ENCODE data around the gene GPR135.
"Not testable (repeated sequence)": the region's sequence is repeated elsewhere in the genome, so short reads cannot be mapped to it uniquely, and the experiment has no call there.

The GPR135 gene

GRCh38 chr14:59478540-59478939, 13.4 kb upstream of the GPR135 start:
- no peak for DNase-seq

GRCh38 chr14:59475709-59476108, 10.5 kb upstream of the GPR135 start:
- no peak for DNase-seq

GRCh38 chr14:59474172-59474571, 9.0 kb upstream of the GPR135 start:
- no peak for DNase-seq

- peak in 41 of 51 donors; percentile 16 to 88 (median 63) for DNase-seq
These were observed 479 bp downstream of the GPR135 start for GRCh38 chr14:59464486-59465315.

GRCh38 chr14:59463787-59464485, 1.2 kb downstream of the GPR135 start:
- peak in 17 of 51 donors; percentile 20 to 70 (median 35) for DNase-seq

GRCh38 chr14:59461891-59462290, 3.3 kb downstream of the GPR135 start:
- no peak for DNase-seq

- no peak for DNase-seq
These were observed 4.8 kb downstream of the GPR135 start for GRCh38 chr14:59460378-59460777.

GRCh38 chr14:59458486-59458885, 6.7 kb downstream of the GPR135 start:
- no peak for DNase-seq

GRCh38 chr14:59455411-59455810, 9.8 kb downstream of the GPR135 start:
- no peak for DNase-seq

- DNase-seq, result peak in 1 of 51 donors; percentile 13
These were observed 11.0 kb downstream of the GPR135 start for GRCh38 chr14:59454139-59454538.

GRCh38 chr14:59451849-59452248, 13.3 kb downstream of the GPR135 start:
- DNase-seq, result no peak

GRCh38 chr14:59450716-59451115, 14.5 kb downstream of the GPR135 start:
- no peak for DNase-seq

- not testable (repeated sequence) for DNase-seq
These were observed 16.5 kb downstream of the GPR135 start for GRCh38 chr14:59448673-59449072.

- no peak for DNase-seq
These were observed 25.8 kb downstream of the GPR135 start for GRCh38 chr14:59439256-59439965.

- no peak for DNase-seq
These were observed 27.0 kb downstream of the GPR135 start for GRCh38 chr14:59438195-59438647.

- DNase-seq, result no peak
These were observed 29.2 kb downstream of the GPR135 start for GRCh38 chr14:59435987-59436386.

GRCh38 chr14:59435101-59435500, 30.1 kb downstream of the GPR135 start:
- no peak for DNase-seq

GRCh38 chr14:59429790-59430189, 35.4 kb downstream of the GPR135 start:
- no peak for DNase-seq

GRCh38 chr14:59428581-59429012, 36.6 kb downstream of the GPR135 start:
- DNase-seq, result no peak

GRCh38 chr14:59427653-59428580, 37.3 kb downstream of the GPR135 start:
- peak in 1 of 51 donors; percentile 17 for DNase-seq
